H1 (cell line): ENCODE results near the gene KCNIP3. TPM values are rescaled to one million over a fixed set of nuclear protein-coding genes. Genes with fewer than 3 reads are reported as not detected.

Experiments
- CTCF ChIA-PET: fragments of 300-600 bp; sonication (Branson Sonifier 250); formaldehyde crosslinking; loops from one replicate; lab custom pipeline; 2021; ENCODE audit not compliant: partially characterized antibody; lab: Charles Lee
- POLR2A ChIA-PET: fragments of 300-600 bp; sonication (Branson Sonifier 250); formaldehyde crosslinking; loops from one replicate; lab custom pipeline; 2021; ENCODE audit warnings: inconsistent platforms; ENCODE audit not compliant: partially characterized antibody; lab: Charles Lee
- DNase-seq, 2 experiments: peaks; one replicate each; pipeline versions ENCODE4 v3.0.0 to v3.0.0-alpha.2; 2010 to 2022; ENCODE audit warnings: low spot score in 2 of 2, low read depth in 1 of 2, mixed read lengths in 1 of 2
- FAIRE-seq: peaks from 2 replicates; lab custom pipeline; 2011; peaks lifted over from hg19 to GRCh38; lab: Jason Lieb, UNC
- H2AFZ ChIP-seq: 2 replicates; pipeline ENCODE4 v1.8.1; 2012; ENCODE audit warnings: low read length, inconsistent platforms
- H2AK5ac ChIP-seq: 2 replicates; pipeline ENCODE4 v1.6.1; 2013; ENCODE audit warnings: low read depth, low read length
- H2BK120ac ChIP-seq: replicated peaks from 2 replicates; pipeline ENCODE3; 2013; ENCODE audit warnings: low read depth, low read length, inconsistent platforms
- H2BK12ac ChIP-seq: 2 replicates; pipeline ENCODE4 v1.6.1; 2013; ENCODE audit warnings: low read depth, low read length
- H2BK15ac ChIP-seq: 2 replicates; pipeline ENCODE4 v1.6.1; 2013; ENCODE audit warnings: low read length
- H2BK20ac ChIP-seq: 2 replicates; pipeline ENCODE4 v1.6.1; 2013; ENCODE audit warnings: low read length
- H2BK5ac ChIP-seq: 2 replicates; pipeline ENCODE4 v1.6.1; 2013; ENCODE audit warnings: low read depth, low read length
- H3K14ac ChIP-seq: 2 replicates; pipeline ENCODE4 v1.6.1; 2013; ENCODE audit warnings: inconsistent platforms; ENCODE audit not compliant: insufficient read length
- H3K18ac ChIP-seq: 2 replicates; pipeline ENCODE4 v1.6.1; 2013; ENCODE audit warnings: low read length; ENCODE audit errors: extremely low read depth
- H3K23ac ChIP-seq: 2 replicates; pipeline ENCODE4 v1.6.1; 2013; ENCODE audit warnings: inconsistent platforms; ENCODE audit not compliant: insufficient read length
- H3K23me2 ChIP-seq: 2 replicates; pipeline ENCODE4 v1.6.1; 2013; ENCODE audit warnings: low read depth, low read length
- H3K27ac ChIP-seq: 2 replicates; pipeline ENCODE4 v1.6.1; 2011; ENCODE audit warnings: low read depth, low read length, inconsistent platforms
- H3K27me3 ChIP-seq, 4 experiments: replicated peaks in 1 of 4; 1 replicate in 1 of 4; 2 replicates in 3 of 4; pipeline versions ENCODE4 v1.6.1 to v1.8.1; 2011 to 2013; ENCODE audit warnings: low read length in 3 of 4, mild to moderate bottlenecking in 3 of 4, inconsistent platforms in 2 of 4, mixed read lengths in 2 of 4, moderate library complexity in 1 of 4; ENCODE audit not compliant: control insufficient read depth in 3 of 4, insufficient read depth in 3 of 4; ENCODE audit errors: extremely low read depth in 1 of 4
- H3K36me3 ChIP-seq, 4 experiments: 2 replicates each; pipeline versions ENCODE4 v1.6.1 to v1.8.1; 2011 to 2013; ENCODE audit warnings: mild to moderate bottlenecking in 4 of 4, low read length in 3 of 4, moderate library complexity in 2 of 4, control low read depth in 1 of 4, inconsistent platforms in 1 of 4; ENCODE audit not compliant: insufficient read depth in 4 of 4, control insufficient read depth in 2 of 4
- H3K4ac ChIP-seq: replicated peaks from 2 replicates; pipeline ENCODE3; 2013; ENCODE audit warnings: low read length, low read depth, mixed read lengths, inconsistent platforms; ENCODE audit not compliant: insufficient read length
- H3K4me1 ChIP-seq, 4 experiments: replicated peaks in 1 of 4; 1 replicate in 1 of 4; 2 replicates in 3 of 4; pipeline versions ENCODE4 v1.6.1 to v1.8.1; 2011 to 2013; ENCODE audit warnings: low read length in 3 of 4, inconsistent platforms in 2 of 4, mixed read lengths in 1 of 4; ENCODE audit not compliant: insufficient read depth in 4 of 4, control insufficient read depth in 3 of 4
- H3K4me2 ChIP-seq, 2 experiments: 2 replicates each; pipeline versions ENCODE4 v1.6.1 to v1.8.1; 2011 to 2013; ENCODE audit warnings: low read depth in 2 of 2, low read length in 2 of 2, control low read depth in 1 of 2, inconsistent platforms in 1 of 2, mild to moderate bottlenecking in 1 of 2; ENCODE audit not compliant: insufficient read depth in 1 of 2
- H3K4me3 ChIP-seq, 4 experiments: fragments of 200-600, 300-600 bp in 1 of 4; sonication (generic), shearing (Covaris generic), sonication (Bioruptor Twin) in 1 of 4; 2 replicates each; pipeline versions ENCODE4 v1.5.1 to v1.8.1; 2011 to 2016; ENCODE audit warnings: low read length in 4 of 4, low read depth in 3 of 4, control low read depth in 2 of 4, inconsistent platforms in 2 of 4, mild to moderate bottlenecking in 2 of 4, mixed read lengths in 1 of 4, moderate library complexity in 1 of 4; ENCODE audit not compliant: insufficient read depth in 2 of 4; ENCODE audit errors: extremely low read depth in 1 of 4
- H3K56ac ChIP-seq: replicated peaks from 2 replicates; pipeline ENCODE3; 2013; ENCODE audit warnings: low read depth, mild to moderate bottlenecking, mixed read lengths, low read length, inconsistent platforms; ENCODE audit not compliant: insufficient read length
- H3K79me1 ChIP-seq: 2 replicates; pipeline ENCODE4 v1.6.1; 2013; ENCODE audit warnings: low read depth, low read length, control low read depth
- H3K79me2 ChIP-seq, 2 experiments: 2 replicates each; pipeline versions ENCODE4 v1.6.1 to v1.8.1; 2012 to 2013; ENCODE audit warnings: low read length in 2 of 2, mild to moderate bottlenecking in 2 of 2, inconsistent platforms in 1 of 2; ENCODE audit not compliant: insufficient read depth in 2 of 2, control insufficient read depth in 1 of 2
- H3K9ac ChIP-seq, 4 experiments: replicated peaks in 1 of 4; 1 replicate in 1 of 4; 2 replicates in 3 of 4; pipeline versions ENCODE4 v1.6.1 to v1.8.1; 2011 to 2013; ENCODE audit warnings: low read depth in 3 of 4, low read length in 3 of 4, control low read depth in 2 of 4, mild to moderate bottlenecking in 2 of 4, moderate library complexity in 2 of 4, inconsistent platforms in 1 of 4; ENCODE audit errors: extremely low read depth in 1 of 4
- H3K9me3 ChIP-seq, 2 experiments: 2 replicates each; pipeline versions ENCODE4 v1.6.1 to v1.8.1; 2012 to 2013; ENCODE audit warnings: mild to moderate bottlenecking in 2 of 2, moderate library complexity in 2 of 2, control low read depth in 1 of 2, inconsistent platforms in 1 of 2, low read depth in 1 of 2, low read length in 1 of 2, mixed read lengths in 1 of 2; ENCODE audit not compliant: insufficient read depth in 2 of 2
- H4K20me1 ChIP-seq, 2 experiments: replicated peaks in 1 of 2; 2 replicates each; pipeline versions ENCODE3 to v1.8.1; 2011 to 2013; ENCODE audit warnings: inconsistent platforms in 2 of 2, low read length in 2 of 2, mild to moderate bottlenecking in 1 of 2; ENCODE audit not compliant: insufficient read depth in 2 of 2, control insufficient read depth in 1 of 2
- H4K5ac ChIP-seq: 2 replicates; pipeline ENCODE4 v1.6.1; 2013; ENCODE audit warnings: low read length, low read depth, mixed read lengths, inconsistent platforms; ENCODE audit not compliant: insufficient read length
- H4K8ac ChIP-seq: 2 replicates; pipeline ENCODE4 v1.8.0; 2013; ENCODE audit warnings: mild to moderate bottlenecking, moderate library complexity, low read length, inconsistent platforms; ENCODE audit not compliant: insufficient read depth; ENCODE audit errors: extremely low read depth
- H4K91ac ChIP-seq: replicated peaks from 2 replicates; pipeline ENCODE3; 2013; ENCODE audit warnings: low read length, mixed read lengths, inconsistent platforms; ENCODE audit not compliant: insufficient read length
- CREB1 ChIP-seq: IDR thresholded peaks from 2 replicates; pipeline ENCODE4 v1.6.1; 2012; ENCODE audit warnings: inconsistent platforms
- CTBP2 ChIP-seq: IDR thresholded peaks from 2 replicates; pipeline ENCODE4 v1.7.0; 2011; ENCODE audit warnings: borderline replicate concordance, mild to moderate bottlenecking, moderate library complexity, mixed read lengths, low read length; ENCODE audit not compliant: insufficient read depth, insufficient read length
- EP300 ChIP-seq, 2 experiments: IDR thresholded peaks; 1 replicate in 1 of 2; 2 replicates in 1 of 2; pipeline ENCODE4 v1.6.1; 2011 to 2012; ENCODE audit warnings: low read depth in 2 of 2, low read length in 2 of 2, mild to moderate bottlenecking in 2 of 2, borderline replicate concordance in 1 of 2, inconsistent platforms in 1 of 2, moderate library complexity in 1 of 2
- RBBP5 ChIP-seq: IDR thresholded peaks from 2 replicates; pipeline ENCODE4 v1.7.1; 2012; ENCODE audit warnings: low read depth, mild to moderate bottlenecking, inconsistent platforms, low read length, moderate library complexity, borderline replicate concordance
- SP2 ChIP-seq: IDR thresholded peaks from 2 replicates; pipeline ENCODE4 v1.6.1; 2012; ENCODE audit warnings: mild to moderate bottlenecking, low read length, inconsistent platforms
- SRF ChIP-seq: IDR thresholded peaks from 2 replicates; pipeline ENCODE4 v1.6.1; 2011; ENCODE audit warnings: mild to moderate bottlenecking, low read depth, low read length, moderate library complexity
- TAF1 ChIP-seq: IDR thresholded peaks from 2 replicates; pipeline ENCODE4 v1.6.1; 2011; ENCODE audit warnings: mild to moderate bottlenecking, low read depth, low read length
- WGBS, 2 experiments: shearing (Covaris generic) in 1 of 2; methylation state at CpG; one replicate each; pipeline versions ENCODE4 v1.1.6 to v1.1.7; 2013 to 2015; ENCODE audit warnings: low lambda C conversion rate in 2 of 2, mixed read lengths in 2 of 2, inconsistent platforms in 1 of 2, low coverage in 1 of 2, missing lambda C conversion rate in 1 of 2; ENCODE audit not compliant: insufficient replicate concordance in 2 of 2, insufficient coverage in 1 of 2, insufficient read length in 1 of 2; ENCODE audit errors: extremely low coverage in 1 of 2, missing lambda C conversion rate in 1 of 2; 5-methylcytosine and 5-hydroxymethylcytosine counted together
- polyA plus RNA-seq, 7 experiments: library from polyadenylated mRNA; depleted of rRNA in 3 of 7; stranded (reverse) in 5 of 7; unstranded in 2 of 7; fragments of >200 nt in 5 of 7; fragments of 200-250 nt in 2 of 7; gene quantifications; 1 replicate in 5 of 7; 2 replicates in 1 of 7; 4 replicates in 1 of 7; pipeline versions ENCODE4 v1.2.1 to v1.2.3, GENCODE V29; 2011 to 2013; ENCODE audit warnings: missing spikeins in 2 of 7, mixed read lengths in 2 of 7
- total RNA-seq: library from RNA; stranded (reverse); fragmentation: NEBNext Ultra II Directional; extraction: Animal tissue kit (Norgen Biotek cat#: 25700); gene quantifications from 2 replicates; pipeline ENCODE4 v1.2.1, GENCODE V29; 2021

KCNIP3 gene
- total and polyA plus RNA-seq, 2 of the 8 experiments (the other 6 are each of a cell fraction or from before 2014, with no cell fraction given): 0.33 to 1.9 TPM

DNA sequence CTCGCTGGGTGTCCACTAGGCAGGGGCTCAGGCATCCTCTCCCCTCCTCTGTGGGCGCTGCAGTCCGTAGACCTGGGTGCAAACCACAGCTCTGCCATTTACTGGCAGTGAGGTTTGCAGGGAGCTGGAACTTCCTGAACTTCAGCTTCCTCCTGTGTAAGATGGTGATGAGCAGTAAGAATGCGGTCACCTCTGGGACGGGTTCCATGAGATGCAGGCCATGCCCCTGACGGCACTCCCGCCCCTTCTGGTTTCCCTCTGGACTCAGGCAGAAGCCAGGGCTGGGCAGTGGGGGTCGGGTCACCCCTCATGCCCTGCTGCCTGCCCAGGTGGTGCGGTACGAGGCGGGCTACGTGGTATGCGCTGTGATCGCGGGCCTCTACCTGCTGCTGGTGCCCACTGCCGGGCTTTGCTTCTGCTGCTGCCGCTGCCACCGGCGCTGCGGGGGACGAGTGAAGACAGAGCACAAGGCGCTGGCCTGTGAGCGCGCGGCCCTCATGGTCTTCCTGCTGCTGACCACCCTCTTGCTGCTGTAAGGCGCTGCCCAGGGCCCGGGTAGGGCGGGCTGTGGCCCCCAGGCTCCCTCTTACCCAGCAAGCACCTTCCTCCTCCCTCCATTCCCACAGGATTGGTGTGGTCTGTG is 21.4 kb upstream of the KCNIP3 start:
- no peaks in the 10 kb centered on the region for H3K79me1 ChIP-seq
- no peak overlapping the region for H2BK12ac ChIP-seq
- H4K5ac ChIP-seq: no peak overlapping the region
- H3K36me3 ChIP-seq: no peaks in the 10 kb centered on the region
- H4K8ac ChIP-seq: 0 out of 2 replicates have a peak overlapping the region, but pooled peaks have one; percentile 28
- H2AK5ac ChIP-seq: 0 out of 2 replicates have a peak overlapping the region, but pooled peaks have one; percentile 24
- peaks cover 0 to 33% (median 2%) of the 10 kb centered on the region in 4 experiments; a peak in 3 of 7 replicates for H3K4me1 ChIP-seq
- no peak overlapping the region for H4K91ac ChIP-seq
- no peak overlapping the region for H3K4me3 ChIP-seq
- H2BK120ac ChIP-seq: no peak overlapping the region
- H3K56ac ChIP-seq: no peak overlapping the region
- H2AFZ ChIP-seq: no peak overlapping the region
- H3K23me2 ChIP-seq: no peaks in the 10 kb centered on the region
- no peaks in the 10 kb centered on the region for H3K79me2 ChIP-seq
- POLR2A ChIA-PET: no interaction called here
- H3K4me2 ChIP-seq: no peak overlapping the region
- H3K4ac ChIP-seq: no peak overlapping the region
- no peak overlapping the region for H3K9ac ChIP-seq
- H2BK15ac ChIP-seq: no peak overlapping the region
- H3K14ac ChIP-seq: no peak overlapping the region
- CTCF ChIA-PET: no interaction called here
- no peak overlapping the region; the same call in 1 of the 2 replicates for H3K18ac ChIP-seq
- H3K23ac ChIP-seq: no peak overlapping the region
- peaks cover 57 to 95% of the 10 kb centered on the region in 2 experiments for H3K9me3 ChIP-seq
- no peak overlapping the region for H3K27ac ChIP-seq
- no peak overlapping the region for H2BK5ac ChIP-seq
- H2BK20ac ChIP-seq: no peak overlapping the region
- no peaks in the 10 kb centered on the region for H3K27me3 ChIP-seq
- FAIRE-seq: no peak
- H4K20me1 ChIP-seq: no peaks in the 10 kb centered on the region
- TF ChIP-seq TAF1 (no peak), EP300 (IDR thresholded peaks at IDR 0.05; ENCODE audit: borderline replicate concordance in 1 of 2, low read depth in 2 of 2, low read length in 2 of 2) (no peak), SP2 (no peak), RBBP5 (no peak), CREB1 (no peak), CTBP2 (no peak), SRF (no peak)
- TF ChIP-seq, all 59 proteins: peak for 0
- DNase-seq: no peak
- 85% methylated on average over 17 of the region's 28 CpGs; no CpG with 5 or more reads in 1 of the 2 experiments for WGBS, 2 experiments
